NB4 (cell line): Measurements from ENCODE around the gene EPG5.

ENCODE experiments used
- DNase-seq: peaks from one replicate; pipeline ENCODE4 v3.0.0; 2010; ENCODE audit warnings: low read depth
- H3K4me3 ChIP-seq: one replicate; pipeline ENCODE4 v1.5.1; 2011; ENCODE audit warnings: mild to moderate bottlenecking, low read depth, low read length, moderate library complexity
- CTCF ChIP-seq: IDR thresholded peaks from one replicate; pipeline ENCODE4 v1.5.1; 2012; ENCODE audit warnings: low read depth, low read length
- MAX ChIP-seq: IDR thresholded peaks from 2 replicates; pipeline ENCODE4 v1.6.1; 2011; ENCODE audit warnings: low read depth, low read length
- MYC ChIP-seq: IDR thresholded peaks from 2 replicates; pipeline ENCODE4 v1.6.1; 2011; ENCODE audit warnings: low read depth, low read length
- POLR2A ChIP-seq: IDR thresholded peaks from 2 replicates; pipeline ENCODE4 v1.6.1; 2011; ENCODE audit warnings: mild to moderate bottlenecking; ENCODE audit not compliant: insufficient read length; ENCODE audit errors: extremely low read depth

The EPG5 gene

GRCh38 chr18:46008531-46008930 is 41.4 kb upstream of the EPG5 start:
- TF ChIP-seq CTCF (no peak), POLR2A (no peak), MYC (no peak), MAX (no peak)
- H3K4me3 ChIP-seq, result no peak overlapping the region
- DNase-seq, result no peak

GRCh38 chr18:46007165-46007564 is 40.0 kb upstream of the EPG5 start:
- no peak for DNase-seq
- TF ChIP-seq CTCF, result no peak
- no peak for TF ChIP-seq MYC
- no peak for TF ChIP-seq MAX
- TF ChIP-seq POLR2A, result no peak

GRCh38 chr18:46002934-46003333 is 35.8 kb upstream of the EPG5 start:
- DNase-seq, result no peak
- no peak overlapping the region for H3K4me3 ChIP-seq
- TF ChIP-seq MAX, result no peak
- TF ChIP-seq CTCF, result no peak
- TF ChIP-seq MYC, result no peak
- TF ChIP-seq POLR2A, result no peak

More at GRCh38 chr18:46007165-46007564, 40.0 kb upstream of the EPG5 start:
- H3K4me3 ChIP-seq, result no peak overlapping the region

- no peak overlapping the region for H3K4me3 ChIP-seq
- no peak for TF ChIP-seq POLR2A
- no peak for TF ChIP-seq MYC
- no peak for TF ChIP-seq MAX
- TF ChIP-seq CTCF, result no peak
- no peak for DNase-seq
Observed at GRCh38 chr18:46001892-46002291, 34.8 kb upstream of the EPG5 start.

GRCh38 chr18:46001074-46001473 is 33.9 kb upstream of the EPG5 start:
- no peak for DNase-seq
- TF ChIP-seq POLR2A (no peak), MAX (no peak), CTCF (no peak), MYC (no peak)
- no peak overlapping the region for H3K4me3 ChIP-seq

GRCh38 chr18:45999536-45999935 is 32.4 kb upstream of the EPG5 start:
- TF ChIP-seq POLR2A, result no peak
- no peak for TF ChIP-seq CTCF
- TF ChIP-seq MAX, result no peak
- no peak for TF ChIP-seq MYC
- DNase-seq, result no peak
- no peak overlapping the region for H3K4me3 ChIP-seq
